Activated naive CD4-positive, alpha-beta T cell treated with anti-CD3 and anti-CD28 coated beads for 36 hours (primary cell): ENCODE measurements around the gene TMEM37. TPM values are rescaled to one million over a fixed set of nuclear protein-coding genes. Genes with fewer than 3 reads are reported as not detected.

ENCODE experiments used
- CTCF ChIA-PET: fragments of 350-600 bp; sonication (Branson Sonifier 250); formaldehyde crosslinking; loops from one replicate; lab custom pipeline; 2021; ENCODE audit warnings: antibody characterized with exemption; lab: Charles Lee
- DNase-seq: peaks from one replicate; pipeline ENCODE4 v3.0.0-alpha.2; 2020
- H3K27ac Mint-ChIP-seq: one replicate; pipeline ENCODE4 v1.8.0; 2021; ENCODE audit warnings: mild to moderate bottlenecking, mixed read lengths
- H3K27me3 Mint-ChIP-seq: one replicate; pipeline ENCODE4 v1.8.0; 2021; ENCODE audit warnings: low read depth, mixed read lengths
- H3K36me3 Mint-ChIP-seq: one replicate; pipeline ENCODE4 v1.8.0; 2021; ENCODE audit warnings: low read depth, mixed read lengths
- H3K4me1 Mint-ChIP-seq: one replicate; pipeline ENCODE4 v1.8.0; 2021; ENCODE audit warnings: low read depth, mixed read lengths
- H3K4me3 Mint-ChIP-seq: one replicate; pipeline ENCODE4 v1.8.0; 2021; ENCODE audit warnings: mild to moderate bottlenecking, moderate library complexity, mixed read lengths
- H3K9me3 Mint-ChIP-seq: one replicate; pipeline ENCODE4 v1.8.0; 2021; ENCODE audit warnings: mixed read lengths
- intact Hi-C: fragments of 100-400 bp; cut with micrococcal nuclease; formaldehyde crosslinking; loops from one replicate; pipeline ENCODE4 v1.15.1; 2023
- total RNA-seq, 2 experiments: library from RNA; stranded (reverse); gene quantifications; one replicate each; pipeline ENCODE4 v1.2.3, GENCODE V29; 2021

The TMEM37 gene
- total RNA-seq, 2 experiments from 2014 or later: not detected

GRCh38 chr2:119480184-119480583 is 48.5 kb downstream of the TMEM37 start:
- H3K4me1 Mint-ChIP-seq: no peaks in the 10 kb centered on the region
- CTCF ChIA-PET: interaction anchor here (1.0 to 1.3 kb wide), 4 partner anchors 13 to 73 kb away, joined by 3 to 4 read pairs (median 4); no protein-coding TSS in a partner anchor
- H3K27me3 Mint-ChIP-seq: peaks cover 9% of the 10 kb centered on the region
- no peaks in the 10 kb centered on the region for H3K36me3 Mint-ChIP-seq
- DNase-seq: no peak
- no peak overlapping the region for H3K27ac Mint-ChIP-seq
- intact Hi-C loops: no loop called here
- H3K4me3 Mint-ChIP-seq: no peak overlapping the region
- no peaks in the 10 kb centered on the region for H3K9me3 Mint-ChIP-seq

- H3K36me3 Mint-ChIP-seq: no peaks in the 10 kb centered on the region
- intact Hi-C loops: no loop called here
- H3K27me3 Mint-ChIP-seq: peaks cover 9% of the 10 kb centered on the region
- no peaks in the 10 kb centered on the region for H3K9me3 Mint-ChIP-seq
- no peak overlapping the region for H3K4me3 Mint-ChIP-seq
- no peak for DNase-seq
- CTCF ChIA-PET: interaction anchor here (1.3 kb wide), 2 partner anchors 13 to 17 kb away, joined by 3 read pairs; no protein-coding TSS in a partner anchor
- H3K4me1 Mint-ChIP-seq: no peaks in the 10 kb centered on the region
- no peak overlapping the region for H3K27ac Mint-ChIP-seq
Measured at GRCh38 chr2:119480718-119481142, 49.1 kb downstream of the TMEM37 start.

GRCh38 chr2:119481501-119482455 is 50.1 kb downstream of the TMEM37 start:
- H3K4me1 Mint-ChIP-seq: no peaks in the 10 kb centered on the region
- CTCF ChIA-PET: interaction anchor here (1.3 kb wide), 1 partner anchor 18 kb away, joined by 3 read pairs; no protein-coding TSS in a partner anchor
- no peak overlapping the region for H3K4me3 Mint-ChIP-seq
- H3K9me3 Mint-ChIP-seq: no peaks in the 10 kb centered on the region
- peaks cover 2% of the 10 kb centered on the region for H3K27me3 Mint-ChIP-seq
- intact Hi-C loops: no loop called here
- H3K27ac Mint-ChIP-seq: no peak overlapping the region
- DNase-seq: no peak
- no peaks in the 10 kb centered on the region for H3K36me3 Mint-ChIP-seq

GRCh38 chr2:119482481-119483394 is 51.1 kb downstream of the TMEM37 start:
- H3K27me3 Mint-ChIP-seq: no peaks in the 10 kb centered on the region
- H3K4me3 Mint-ChIP-seq: no peak overlapping the region
- CTCF ChIA-PET: interaction anchor here (1.3 kb wide), 1 partner anchor 158 kb away, joined by 3 read pairs; no protein-coding TSS in a partner anchor
- intact Hi-C loops: no loop called here
- H3K36me3 Mint-ChIP-seq: no peaks in the 10 kb centered on the region
- no peak overlapping the region for H3K27ac Mint-ChIP-seq
- no peaks in the 10 kb centered on the region for H3K4me1 Mint-ChIP-seq
- H3K9me3 Mint-ChIP-seq: no peaks in the 10 kb centered on the region
- DNase-seq: no peak

- CTCF ChIA-PET: interaction anchor here (1.3 kb wide), 1 partner anchor 158 kb away, joined by 3 read pairs; no protein-coding TSS in a partner anchor
- Mint-ChIP-seq H3K36me3 (no peaks in the 10 kb centered on the region), H3K4me3 (no peak overlapping the region), H3K4me1 (no peaks in the 10 kb centered on the region), H3K9me3 (no peaks in the 10 kb centered on the region), H3K27me3 (no peaks in the 10 kb centered on the region), H3K27ac (no peak overlapping the region)
- no peak for DNase-seq
- intact Hi-C loops: no loop called here
Measured at GRCh38 chr2:119483395-119483753, 51.7 kb downstream of the TMEM37 start.

GRCh38 chr2:119483896-119484718 is 52.5 kb downstream of the TMEM37 start:
- CTCF ChIA-PET: interaction anchor here (1.3 kb wide), 1 partner anchor 157 kb away, joined by 3 read pairs; no protein-coding TSS in a partner anchor
- H3K9me3 Mint-ChIP-seq: no peaks in the 10 kb centered on the region
- no peaks in the 10 kb centered on the region for H3K36me3 Mint-ChIP-seq
- H3K27ac Mint-ChIP-seq: no peak overlapping the region
- DNase-seq: no peak
- intact Hi-C loops: no loop called here
- no peaks in the 10 kb centered on the region for H3K27me3 Mint-ChIP-seq
- no peaks in the 10 kb centered on the region for H3K4me1 Mint-ChIP-seq
- H3K4me3 Mint-ChIP-seq: no peak overlapping the region

GRCh38 chr2:119484834-119485233 is 53.2 kb downstream of the TMEM37 start:
- intact Hi-C loops: no loop called here
- no peaks in the 10 kb centered on the region for H3K27me3 Mint-ChIP-seq
- no peaks in the 10 kb centered on the region for H3K36me3 Mint-ChIP-seq
- CTCF ChIA-PET: no interaction called here
- H3K4me3 Mint-ChIP-seq: no peak overlapping the region
- no peak overlapping the region for H3K27ac Mint-ChIP-seq
- H3K9me3 Mint-ChIP-seq: no peaks in the 10 kb centered on the region
- DNase-seq: no peak
- no peaks in the 10 kb centered on the region for H3K4me1 Mint-ChIP-seq

GRCh38 chr2:119485336-119486110 is 53.9 kb downstream of the TMEM37 start:
- H3K36me3 Mint-ChIP-seq: no peaks in the 10 kb centered on the region
- intact Hi-C loops: no loop called here
- CTCF ChIA-PET: interaction anchor here (1.2 to 1.8 kb wide), 2 partner anchors 9 to 175 kb away, joined by 3 to 5 read pairs; no protein-coding TSS in a partner anchor
- no peaks in the 10 kb centered on the region for H3K9me3 Mint-ChIP-seq
- H3K4me3 Mint-ChIP-seq: no peak overlapping the region
- no peaks in the 10 kb centered on the region for H3K4me1 Mint-ChIP-seq
- no peaks in the 10 kb centered on the region for H3K27me3 Mint-ChIP-seq
- no peak for DNase-seq
- H3K27ac Mint-ChIP-seq: no peak overlapping the region

- Mint-ChIP-seq H3K4me1 (no peaks in the 10 kb centered on the region), H3K27ac (no peak overlapping the region), H3K4me3 (no peak overlapping the region), H3K27me3 (no peaks in the 10 kb centered on the region), H3K36me3 (no peaks in the 10 kb centered on the region), H3K9me3 (no peaks in the 10 kb centered on the region)
- DNase-seq: no peak
- CTCF ChIA-PET: interaction anchor here (1.2 to 1.8 kb wide), 2 partner anchors 10 to 174 kb away, joined by 3 to 5 read pairs; no protein-coding TSS in a partner anchor
- intact Hi-C loops: no loop called here
Measured at GRCh38 chr2:119486196-119486827, 54.7 kb downstream of the TMEM37 start.

- intact Hi-C loops: no loop called here
- no peaks in the 10 kb centered on the region for H3K9me3 Mint-ChIP-seq
- no peaks in the 10 kb centered on the region for H3K4me1 Mint-ChIP-seq
- H3K36me3 Mint-ChIP-seq: no peaks in the 10 kb centered on the region
- no peak overlapping the region for H3K27ac Mint-ChIP-seq
- CTCF ChIA-PET: interaction anchor here (1.8 kb wide), 1 partner anchor 10 kb away, joined by 5 read pairs; no protein-coding TSS in a partner anchor
- H3K4me3 Mint-ChIP-seq: no peak overlapping the region
- H3K27me3 Mint-ChIP-seq: no peaks in the 10 kb centered on the region
- no peak for DNase-seq
Measured at GRCh38 chr2:119486886-119487285, 55.2 kb downstream of the TMEM37 start.
